BJ (cell line): ENCODE measurements around the gene DCTPP1. TPM values are rescaled to one million over a fixed set of nuclear protein-coding genes. Genes with fewer than 3 reads are reported as not detected.

Source experiments
- polyA plus RNA-seq: library from polyadenylated mRNA; depleted of rRNA; stranded (reverse); fragments of >200 nt; gene quantifications from 2 replicates; pipeline ENCODE4 v1.2.3, GENCODE V29; 2011; rRNA removed
- small RNA-seq: library from RNA; depleted of rRNA; stranded (forward); fragments of <200 nt; gene quantifications from one replicate; pipeline ENCODE3, GENCODE V24; 2012; ENCODE audit warnings: low replicate concordance, low read depth; ENCODE audit not compliant: insufficient read length

DCTPP1 gene
- polyA plus RNA-seq, 1 experiment, result 33.9 TPM

Small RNA genes within 50 kb of the gene (small RNA-seq; reads per million reads assigned to genes)
- not detected for gene RF00019
- not detected for gene RF00406

Other genes with a start within 250 kb of the DCTPP1 start
- 1.6 and 2.6 TPM in 2 replicates for gene CORO1A, start 246.4 kb downstream of the DCTPP1 start, polyA plus RNA-seq
- 32.0 and 50.2 TPM in 2 replicates for gene BOLA2B, start 236.4 kb downstream of the DCTPP1 start, polyA plus RNA-seq
- 7.5 and 19.8 TPM in 2 replicates for gene SLX1A, start 236.2 kb downstream of the DCTPP1 start, polyA plus RNA-seq
- gene SULT1A3, start 230.8 kb downstream of the DCTPP1 start, polyA plus RNA-seq, result 6.2 TPM in 2 replicates
- 0.92 and 0.93 TPM in 2 replicates for gene NPIPB13, start 181.6 kb downstream of the DCTPP1 start, polyA plus RNA-seq
- gene CD2BP2, start 74.7 kb downstream of the DCTPP1 start, polyA plus RNA-seq, result 48.2 and 50.3 TPM in 2 replicates
- gene TBC1D10B, start 59.5 kb downstream of the DCTPP1 start, polyA plus RNA-seq, result 11.3 and 16.5 TPM in 2 replicates
- 0.59 and 0.69 TPM in 2 replicates for gene MYL11, start 55.2 kb downstream of the DCTPP1 start, polyA plus RNA-seq
- 0.17 and 0.22 TPM in 2 replicates for gene SEPTIN1, start 47.5 kb downstream of the DCTPP1 start, polyA plus RNA-seq
- 2.8 and 4.6 TPM in 2 replicates for gene ZNF48, start 34.6 kb downstream of the DCTPP1 start, polyA plus RNA-seq
- 6.8 and 7.9 TPM in 2 replicates for gene ZNF771, start 22.4 kb downstream of the DCTPP1 start, polyA plus RNA-seq
- 44.4 and 50.3 TPM in 2 replicates for gene SEPHS2, start 15.8 kb upstream of the DCTPP1 start, polyA plus RNA-seq
- gene ITGAL, start 42.7 kb upstream of the DCTPP1 start, polyA plus RNA-seq, result 0.06 TPM in 2 replicates
- gene ZNF768, start 96.5 kb upstream of the DCTPP1 start, polyA plus RNA-seq, result 14.0 and 17.2 TPM in 2 replicates
- 5.5 and 6.4 TPM in 2 replicates for gene ZNF747, start 104.8 kb upstream of the DCTPP1 start, polyA plus RNA-seq
- 2.3 and 2.6 TPM in 2 replicates for gene ZNF764, start 128.3 kb upstream of the DCTPP1 start, polyA plus RNA-seq
- 6.3 and 8.8 TPM in 2 replicates for gene ZNF688, start 141.7 kb upstream of the DCTPP1 start, polyA plus RNA-seq
- gene ZNF785, start 155.7 kb upstream of the DCTPP1 start, polyA plus RNA-seq, result 6.6 TPM in 2 replicates
- gene ZNF689, start 180.4 kb upstream of the DCTPP1 start, polyA plus RNA-seq, result 3.6 and 4.1 TPM in 2 replicates
- gene PRR14, start 220.9 kb upstream of the DCTPP1 start, polyA plus RNA-seq, result 5.2 TPM in 2 replicates
- gene FBRS, start 228.4 kb upstream of the DCTPP1 start, polyA plus RNA-seq, result 7.8 and 9.4 TPM in 2 replicates